Measurements from ENCODE around the gene HCLS1. TPM values are rescaled to one million over a fixed set of nuclear protein-coding genes. Genes with fewer than 3 reads are reported as not detected.

The HCLS1 gene
- polyA plus RNA-seq, 1 of the 3 experiments (the other 2 are of a cell fraction), result 0.23 TPM

- ChIA-PET CTCF (no interaction called here), POLR2A (no interaction called here)
- no peak for DNase-seq
- no peaks in the 10 kb centered on the region for H3K27me3 ChIP-seq (ENCODE audit: insufficient read depth)
- H3K4me1 ChIP-seq (ENCODE audit: control insufficient read depth in 1 of 2, insufficient read depth in 2 of 2, low read depth in 1 of 2, low read length in 1 of 2), result no peaks in the 10 kb centered on the region
- no peak for TF ChIP-seq MXI1 (IDR thresholded peaks at IDR 0.05; ENCODE audit: low read depth, low read length)
- no peak for TF ChIP-seq RCOR1 (IDR thresholded peaks at IDR 0.05; ENCODE audit: low read length)
- no peak for TF ChIP-seq NFIC (IDR thresholded peaks at IDR 0.05; ENCODE audit: borderline replicate concordance)
- TF ChIP-seq RFX5 (IDR thresholded peaks at IDR 0.05; ENCODE audit: low read length), result no peak
- TF ChIP-seq USF1 (IDR thresholded peaks at IDR 0.05; ENCODE audit: borderline replicate concordance, low read depth), result no peak
- no peak for TF ChIP-seq CTCF (IDR thresholded peaks at IDR 0.05)
- no peak for TF ChIP-seq IRF3 (IDR thresholded peaks at IDR 0.05; ENCODE audit: low read depth, low read length)
- TF ChIP-seq NRF1 (IDR thresholded peaks at IDR 0.05; ENCODE audit: low read depth, low read length), result no peak
- TF ChIP-seq GABPA (IDR thresholded peaks at IDR 0.05; ENCODE audit: low read depth), result no peak
- no peak overlapping the region for H3K9ac ChIP-seq
- no peaks in the 10 kb centered on the region for H3K79me2 ChIP-seq (ENCODE audit: insufficient read depth)
- H3K36me3 ChIP-seq (replicated peaks in 1 of 2; ENCODE audit: control insufficient read depth in 1 of 2, insufficient read depth in 2 of 2, low read length in 1 of 2), result no peaks in the 10 kb centered on the region
- no peaks in the 10 kb centered on the region for H3F3A ChIP-seq (replicated peaks; ENCODE audit: insufficient read depth)
- H2AFZ ChIP-seq (ENCODE audit: low read depth), result no peak overlapping the region
- no peak overlapping the region for H3K27ac ChIP-seq (ENCODE audit: low read depth in 2 of 2, low read length in 1 of 2)
- no peaks in the 10 kb centered on the region for H3K9me2 ChIP-seq
- no peaks in the 10 kb centered on the region for H4K20me1 ChIP-seq (ENCODE audit: insufficient read depth)
- no peaks in the 10 kb centered on the region for H3K9me3 ChIP-seq
- H3K4me3 ChIP-seq (ENCODE audit: low read depth in 2 of 2, low read length in 1 of 2), result no peak overlapping the region
- 92% methylated on average over 5 of the region's 5 CpGs for WGBS (ENCODE audit: low lambda C conversion rate)
- no peak overlapping the region for H3K4me2 ChIP-seq
These were observed 15.6 kb downstream of the HCLS1 start for GRCh38 chr3:121645054-121645453.

- Histone ChIP-seq H3K9me3 (no peaks in the 10 kb centered on the region), H3K27ac (ENCODE audit: low read depth in 2 of 2, low read length in 1 of 2) (no peak overlapping the region), H3K9ac (no peak overlapping the region), H4K20me1 (ENCODE audit: insufficient read depth) (no peaks in the 10 kb centered on the region), H3F3A (replicated peaks; ENCODE audit: insufficient read depth) (no peaks in the 10 kb centered on the region), H2AFZ (ENCODE audit: low read depth) (no peak overlapping the region), H3K4me1 (ENCODE audit: control insufficient read depth in 1 of 2, insufficient read depth in 2 of 2, low read depth in 1 of 2, low read length in 1 of 2) (no peaks in the 10 kb centered on the region), H3K36me3 (replicated peaks in 1 of 2; ENCODE audit: control insufficient read depth in 1 of 2, insufficient read depth in 2 of 2, low read length in 1 of 2) (no peaks in the 10 kb centered on the region), H3K9me2 (no peaks in the 10 kb centered on the region), H3K79me2 (ENCODE audit: insufficient read depth) (no peaks in the 10 kb centered on the region), H3K27me3 (ENCODE audit: insufficient read depth) (no peaks in the 10 kb centered on the region), H3K4me2 (no peak overlapping the region), H3K4me3 (ENCODE audit: low read depth in 2 of 2, low read length in 1 of 2) (no peak overlapping the region)
- no peak for DNase-seq
- ChIA-PET CTCF (no interaction called here), POLR2A (no interaction called here)
- WGBS (ENCODE audit: low lambda C conversion rate), result 56% methylated on average over 9 of the region's 9 CpGs
- TF ChIP-seq NFIC (IDR thresholded peaks at IDR 0.05; ENCODE audit: borderline replicate concordance), result no peak
- no peak for TF ChIP-seq EP300 (IDR thresholded peaks at IDR 0.05; ENCODE audit: borderline replicate concordance in 1 of 2, low read depth in 1 of 2, low read length in 1 of 2)
- TF ChIP-seq ELF1 (IDR thresholded peaks at IDR 0.05), result no peak
- TF ChIP-seq CTCF (IDR thresholded peaks at IDR 0.05), result no peak
- no peak for TF ChIP-seq FOSL2 (IDR thresholded peaks at IDR 0.05; ENCODE audit: borderline replicate concordance, low read depth)
- TF ChIP-seq RCOR1 (IDR thresholded peaks at IDR 0.05; ENCODE audit: low read length), result no peak
- no peak for TF ChIP-seq REST (IDR thresholded peaks at IDR 0.05; ENCODE audit: low read depth, low read length)
- TF ChIP-seq SIN3A (IDR thresholded peaks at IDR 0.05; ENCODE audit: borderline replicate concordance, low read depth, low read length), result no peak
- no peak for TF ChIP-seq TCF12 (IDR thresholded peaks at IDR 0.05)
- TF ChIP-seq MXI1 (IDR thresholded peaks at IDR 0.05; ENCODE audit: low read depth, low read length), result no peak
- TF ChIP-seq USF1 (IDR thresholded peaks at IDR 0.05; ENCODE audit: borderline replicate concordance, low read depth), result no peak
These were observed 17.9 kb downstream of the HCLS1 start for GRCh38 chr3:121642601-121643314.
